H9 (cell line): ENCODE results near the gene GABBR2. TPM values are rescaled to one million over a fixed set of nuclear protein-coding genes. Genes with fewer than 3 reads are reported as not detected.

ENCODE experiments used
- DNase-seq: peaks from one replicate; pipeline ENCODE4 v3.0.0-alpha.2; 2017
- H2AFZ ChIP-seq: one replicate; pipeline ENCODE4 v1.6.1; 2013; ENCODE audit warnings: mild to moderate bottlenecking, low read length, control low read depth, moderate library complexity
- H2AK5ac ChIP-seq: 2 replicates; pipeline ENCODE4 v1.6.1; 2013; ENCODE audit warnings: low read length, control low read depth, mixed read lengths; ENCODE audit not compliant: insufficient read length
- H2BK120ac ChIP-seq: one replicate; pipeline ENCODE4 v1.6.1; 2013; ENCODE audit warnings: low read depth, mild to moderate bottlenecking, low read length, control low read depth, inconsistent platforms; ENCODE audit not compliant: poor library complexity, severe bottlenecking
- H2BK12ac ChIP-seq: 2 replicates; pipeline ENCODE4 v1.6.1; 2013; ENCODE audit warnings: low read length, control low read depth, mixed read lengths, low read depth; ENCODE audit not compliant: insufficient read length
- H2BK15ac ChIP-seq: 2 replicates; pipeline ENCODE4 v1.6.1; 2013; ENCODE audit warnings: low read depth, low read length, control low read depth
- H2BK20ac ChIP-seq: one replicate; pipeline ENCODE4 v1.6.1; 2013; ENCODE audit warnings: low read depth, mild to moderate bottlenecking, low read length, control low read depth, inconsistent platforms; ENCODE audit not compliant: poor library complexity, severe bottlenecking
- H2BK5ac ChIP-seq: 2 replicates; pipeline ENCODE4 v1.6.1; 2013; ENCODE audit warnings: low read length, control low read depth, mixed read lengths; ENCODE audit not compliant: insufficient read length
- H3K14ac ChIP-seq: 2 replicates; pipeline ENCODE4 v1.6.1; 2013; ENCODE audit warnings: low read length, control low read depth; ENCODE audit not compliant: insufficient read depth
- H3K18ac ChIP-seq: 2 replicates; pipeline ENCODE4 v1.6.1; 2013; ENCODE audit warnings: low read depth, mild to moderate bottlenecking, mixed read lengths, low read length, control low read depth; ENCODE audit not compliant: insufficient read length
- H3K23ac ChIP-seq: 2 replicates; pipeline ENCODE4 v1.6.1; 2013; ENCODE audit warnings: low read length, control low read depth, mixed read lengths, low read depth; ENCODE audit not compliant: insufficient read length
- H3K23me2 ChIP-seq: 2 replicates; pipeline ENCODE4 v1.6.1; 2013; ENCODE audit warnings: low read depth, mild to moderate bottlenecking, mixed read lengths, low read length, control low read depth; ENCODE audit not compliant: insufficient read length, poor library complexity, severe bottlenecking
- H3K27ac ChIP-seq: 2 replicates; pipeline ENCODE4 v1.5.1; 2013; ENCODE audit warnings: low read length, control low read depth, mixed read lengths, low read depth; ENCODE audit not compliant: insufficient read length
- H3K27me3 ChIP-seq: 2 replicates; pipeline ENCODE4 v1.6.1; 2013; ENCODE audit warnings: low read length, control low read depth, inconsistent platforms; ENCODE audit not compliant: insufficient read depth
- H3K4ac ChIP-seq: 2 replicates; pipeline ENCODE4 v1.6.1; 2013; ENCODE audit warnings: low read depth, mild to moderate bottlenecking, control low read depth, inconsistent platforms, low read length, moderate library complexity
- H3K4me1 ChIP-seq: 2 replicates; pipeline ENCODE4 v1.6.1; 2013; ENCODE audit warnings: low read length, control low read depth, inconsistent platforms; ENCODE audit not compliant: insufficient read depth
- H3K4me2 ChIP-seq: 2 replicates; pipeline ENCODE4 v1.6.1; 2013; ENCODE audit warnings: low read length, control low read depth, mixed read lengths; ENCODE audit not compliant: insufficient read length, insufficient read depth
- H3K56ac ChIP-seq: 2 replicates; pipeline ENCODE4 v1.6.1; 2013; ENCODE audit warnings: low read depth, mild to moderate bottlenecking, mixed read lengths, low read length, control low read depth; ENCODE audit not compliant: insufficient read length
- H3K79me1 ChIP-seq: 2 replicates; pipeline ENCODE4 v1.6.1; 2013; ENCODE audit warnings: low read depth, mild to moderate bottlenecking, moderate library complexity, low read length, control low read depth, inconsistent platforms; ENCODE audit not compliant: insufficient read depth, poor library complexity, severe bottlenecking
- H3K79me2 ChIP-seq: 2 replicates; pipeline ENCODE4 v1.6.1; 2013; ENCODE audit warnings: low read length, control low read depth, inconsistent platforms; ENCODE audit not compliant: insufficient read depth
- H3K9ac ChIP-seq: 2 replicates; pipeline ENCODE4 v1.6.1; 2013; ENCODE audit warnings: low read length, control low read depth, mixed read lengths; ENCODE audit not compliant: insufficient read length; ENCODE audit errors: extremely low read depth
- H3K9me3 ChIP-seq: one replicate; pipeline ENCODE4 v1.6.1; 2013; ENCODE audit warnings: low read depth, low read length, inconsistent platforms; ENCODE audit not compliant: control insufficient read depth
- H3T11ph ChIP-seq: one replicate; pipeline ENCODE4 v1.6.1; 2013; ENCODE audit warnings: mild to moderate bottlenecking, low read length, control low read depth, inconsistent platforms
- H4K20me1 ChIP-seq: one replicate; pipeline ENCODE4 v1.6.1; 2013; ENCODE audit not compliant: control insufficient read depth, insufficient read length, insufficient read depth
- H4K5ac ChIP-seq: 2 replicates; pipeline ENCODE4 v1.6.1; 2013; ENCODE audit warnings: low read depth, mild to moderate bottlenecking, mixed read lengths, low read length, control low read depth; ENCODE audit not compliant: insufficient read length
- H4K8ac ChIP-seq: replicated peaks from 2 replicates; pipeline ENCODE4 v1.6.1; 2013; ENCODE audit warnings: low read length, control low read depth, mixed read lengths, low read depth; ENCODE audit not compliant: insufficient read length
- H4K91ac ChIP-seq: 2 replicates; pipeline ENCODE4 v1.6.1; 2013; ENCODE audit warnings: low read depth, mild to moderate bottlenecking, moderate library complexity, mixed read lengths, low read length, control low read depth; ENCODE audit not compliant: insufficient read length
- H3K27ac Mint-ChIP-seq, 3 experiments: 2 replicates in 2 of 3; 3 replicates in 1 of 3; pipeline ENCODE4 v1.8.0; 2020 to 2021; ENCODE audit warnings: mixed read lengths in 3 of 3, mild to moderate bottlenecking in 1 of 3, moderate library complexity in 1 of 3
- H3K27me3 Mint-ChIP-seq: 2 replicates; pipeline ENCODE4 v1.8.0; 2021; ENCODE audit warnings: low read depth, mild to moderate bottlenecking, moderate library complexity, mixed read lengths
- H3K36me3 Mint-ChIP-seq, 3 experiments: 2 replicates in 2 of 3; 3 replicates in 1 of 3; pipeline ENCODE4 v1.8.0; 2020 to 2021; ENCODE audit warnings: low read depth in 3 of 3, mixed read lengths in 3 of 3; ENCODE audit not compliant: insufficient read depth in 1 of 3
- H3K4me1 Mint-ChIP-seq, 2 experiments: 2 replicates each; pipeline ENCODE4 v1.8.0; 2020; ENCODE audit warnings: mixed read lengths in 2 of 2
- H3K4me3 Mint-ChIP-seq, 2 experiments: 2 replicates in 1 of 2; 3 replicates in 1 of 2; pipeline ENCODE4 v1.8.0; 2020 to 2021; ENCODE audit warnings: mild to moderate bottlenecking in 2 of 2, mixed read lengths in 2 of 2, moderate library complexity in 1 of 2
- H3K9me3 Mint-ChIP-seq, 2 experiments: 2 replicates in 1 of 2; 3 replicates in 1 of 2; pipeline ENCODE4 v1.8.0; 2020; ENCODE audit warnings: mild to moderate bottlenecking in 2 of 2, mixed read lengths in 2 of 2, moderate library complexity in 1 of 2
- WGBS: extraction: QIAGEN DNeasy Blood & Tissue Kit; methylation state at CpG from one replicate; pipeline ENCODE4 v1.1.7; 2013; ENCODE audit warnings: missing lambda C conversion rate, low lambda C conversion rate, mixed read lengths; ENCODE audit not compliant: insufficient read length; ENCODE audit errors: extremely low coverage; 5-methylcytosine and 5-hydroxymethylcytosine counted together
- total RNA-seq: library from RNA; stranded (reverse); gene quantifications from 2 replicates; pipeline ENCODE4 v1.2.1, GENCODE V29; 2021
- TF ChIP-seq, protein P1 (sequence below): fragments of 200-600 bp; sonication (generic); conservative IDR thresholded peaks from 3 replicates; pipeline ENCODE4 v1.8.0; 2021; ENCODE audit warnings: antibody characterized with exemption, mild to moderate bottlenecking

The GABBR2 gene
- total RNA-seq, 1 experiment from 2014 or later, result 0.66 TPM

DNA sequence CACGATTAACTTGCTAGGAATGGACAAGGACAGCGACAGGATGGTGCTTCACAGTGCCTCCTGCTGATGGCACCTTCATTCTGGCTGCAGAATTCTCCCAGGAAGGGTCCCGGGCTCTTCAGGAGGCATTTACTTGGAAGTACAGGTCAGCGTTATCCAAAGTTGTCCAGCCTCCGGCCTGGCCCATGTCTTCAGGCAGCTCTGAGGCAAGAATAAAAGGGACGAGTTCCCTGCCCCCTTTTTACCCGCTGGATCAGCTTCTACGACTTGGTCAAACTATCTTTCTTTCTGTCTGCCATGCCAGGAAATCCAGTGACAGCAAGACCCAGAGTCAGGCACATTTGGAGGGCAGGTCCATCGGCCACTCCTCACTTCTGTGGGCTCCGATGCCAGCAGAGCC lies 23.4 kb upstream of the GABBR2 start:
- H3K27me3 ChIP-seq, result no peaks in the 10 kb centered on the region
- no peak overlapping the region for H2BK12ac ChIP-seq
- H3K4me1 ChIP-seq, result no peaks in the 10 kb centered on the region
- no peak overlapping the region for H3K18ac ChIP-seq
- H3K9me3 ChIP-seq, result no peaks in the 10 kb centered on the region
- H3K4me2 ChIP-seq, result no peak overlapping the region
- H4K5ac ChIP-seq, result no peak overlapping the region
- H2AFZ ChIP-seq, result no peak overlapping the region
- DNase-seq, result no peak
- H3K56ac ChIP-seq, result no peak overlapping the region
- no peak overlapping the region for H3T11ph ChIP-seq
- H3K27ac Mint-ChIP-seq, result no peak overlapping the region
- no peak overlapping the region for H3K9ac ChIP-seq
- no peak overlapping the region for H2AK5ac ChIP-seq
- no CpG with 5 or more reads among the region's 10 CpGs for WGBS
- H4K8ac ChIP-seq, result no peak overlapping the region
- no peak overlapping the region for H2BK5ac ChIP-seq
- no peak overlapping the region; the same call in 1 of the 2 replicates for H3K14ac ChIP-seq
- no peak overlapping the region for H2BK120ac ChIP-seq
- H3K27me3 Mint-ChIP-seq, result peaks cover 14% of the 10 kb centered on the region
- no peak overlapping the region for H4K91ac ChIP-seq
- no peaks in the 10 kb centered on the region for H3K23me2 ChIP-seq
- H3K79me2 ChIP-seq, result no peaks in the 10 kb centered on the region
- TF ChIP-seq, protein P1, sequence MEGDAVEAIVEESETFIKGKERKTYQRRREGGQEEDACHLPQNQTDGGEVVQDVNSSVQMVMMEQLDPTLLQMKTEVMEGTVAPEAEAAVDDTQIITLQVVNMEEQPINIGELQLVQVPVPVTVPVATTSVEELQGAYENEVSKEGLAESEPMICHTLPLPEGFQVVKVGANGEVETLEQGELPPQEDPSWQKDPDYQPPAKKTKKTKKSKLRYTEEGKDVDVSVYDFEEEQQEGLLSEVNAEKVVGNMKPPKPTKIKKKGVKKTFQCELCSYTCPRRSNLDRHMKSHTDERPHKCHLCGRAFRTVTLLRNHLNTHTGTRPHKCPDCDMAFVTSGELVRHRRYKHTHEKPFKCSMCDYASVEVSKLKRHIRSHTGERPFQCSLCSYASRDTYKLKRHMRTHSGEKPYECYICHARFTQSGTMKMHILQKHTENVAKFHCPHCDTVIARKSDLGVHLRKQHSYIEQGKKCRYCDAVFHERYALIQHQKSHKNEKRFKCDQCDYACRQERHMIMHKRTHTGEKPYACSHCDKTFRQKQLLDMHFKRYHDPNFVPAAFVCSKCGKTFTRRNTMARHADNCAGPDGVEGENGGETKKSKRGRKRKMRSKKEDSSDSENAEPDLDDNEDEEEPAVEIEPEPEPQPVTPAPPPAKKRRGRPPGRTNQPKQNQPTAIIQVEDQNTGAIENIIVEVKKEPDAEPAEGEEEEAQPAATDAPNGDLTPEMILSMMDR, result no peak
- H2BK20ac ChIP-seq, result no peak overlapping the region
- no peak overlapping the region for H3K4ac ChIP-seq
- peaks cover 11 to 36% (median 36%) of the 10 kb centered on the region in 3 experiments; a peak in 6 of 7 replicates for H3K36me3 Mint-ChIP-seq
- H3K9me3 Mint-ChIP-seq, result no peaks in the 10 kb centered on the region
- no peaks in the 10 kb centered on the region for H4K20me1 ChIP-seq
- no peak overlapping the region for H2BK15ac ChIP-seq
- H3K27ac ChIP-seq, result no peak overlapping the region
- no peaks in the 10 kb centered on the region for H3K79me1 ChIP-seq
- no peak overlapping the region for H3K23ac ChIP-seq
- H3K4me3 Mint-ChIP-seq, result no peak overlapping the region
- peaks cover 8 to 10% of the 10 kb centered on the region in 2 experiments; a peak in 3 of 4 replicates for H3K4me1 Mint-ChIP-seq
